WTC11 (cell line): ENCODE measurements around the gene ZNF609.

ENCODE experiments used
- ATF3 ChIP-seq: sonication (generic); formaldehyde crosslinking; conservative IDR thresholded peaks from 2 replicates; pipeline ENCODE4 v1.8.1; 2022; ENCODE audit warnings: mild to moderate bottlenecking, missing genetic modification reagents
- CTCF ChIP-seq: fragments of 200-600 bp; IDR thresholded peaks from 2 replicates; pipeline ENCODE4 v1.8.0; 2022; ENCODE audit warnings: antibody characterized with exemption
- E2F4 ChIP-seq: sonication (generic); formaldehyde crosslinking; IDR thresholded peaks from 2 replicates; pipeline ENCODE4 v1.8.1; 2022; ENCODE audit warnings: low read depth, mild to moderate bottlenecking, moderate library complexity, missing genetic modification reagents, borderline replicate concordance
- ESRRA ChIP-seq: sonication (generic); formaldehyde crosslinking; IDR thresholded peaks from 2 replicates; pipeline ENCODE4 v1.8.1; 2022; ENCODE audit warnings: mild to moderate bottlenecking, missing genetic modification reagents, borderline replicate concordance
- FOXK1 ChIP-seq: sonication (generic); formaldehyde crosslinking; IDR thresholded peaks from 2 replicates; pipeline ENCODE4 v1.8.0; 2022; ENCODE audit warnings: mild to moderate bottlenecking, moderate library complexity, missing genetic modification reagents
- MLX ChIP-seq: sonication (generic); formaldehyde crosslinking; IDR thresholded peaks from 2 replicates; pipeline ENCODE4 v1.8.1; 2023; ENCODE audit warnings: mild to moderate bottlenecking, missing genetic modification reagents, moderate library complexity
- MXD4 ChIP-seq: fragments of 250-450 bp; sonication (Bioruptor Pico); IDR thresholded peaks from 2 replicates; pipeline ENCODE4 v1.8.0; 2021; ENCODE audit warnings: mild to moderate bottlenecking, moderate library complexity, borderline replicate concordance
- MYBL2 ChIP-seq: sonication (generic); formaldehyde crosslinking; IDR thresholded peaks from 2 replicates; pipeline ENCODE4 v1.8.1; 2023; ENCODE audit warnings: mild to moderate bottlenecking, moderate library complexity, missing genetic modification reagents
- NR2C2 ChIP-seq: sonication (generic); formaldehyde crosslinking; IDR thresholded peaks from 2 replicates; pipeline ENCODE4 v1.8.0; 2022; ENCODE audit warnings: mild to moderate bottlenecking, missing genetic modification reagents
- SP1 ChIP-seq: sonication (generic); formaldehyde crosslinking; conservative IDR thresholded peaks from 2 replicates; pipeline ENCODE4 v1.8.1; 2022; ENCODE audit warnings: missing genetic modification reagents
- STAT6 ChIP-seq: sonication (generic); formaldehyde crosslinking; conservative IDR thresholded peaks from 2 replicates; pipeline ENCODE4 v1.8.1; 2023; ENCODE audit warnings: mild to moderate bottlenecking, low read depth, missing genetic modification reagents, moderate library complexity

GRCh38 chr15:64519897-64520296, 59.5 kb downstream of the ZNF609 start:
- TF ChIP-seq CTCF: no peak
- TF ChIP-seq ESRRA (CRISPR knock-in tag): no peak
- no peak for TF ChIP-seq NR2C2
- no peak for TF ChIP-seq E2F4
- no peak for TF ChIP-seq MXD4
- TF ChIP-seq MYBL2 (CRISPR knock-in tag): no peak
- no peak for TF ChIP-seq STAT6
- no peak for TF ChIP-seq ATF3 (CRISPR knock-in tag)
- no peak for TF ChIP-seq SP1 (CRISPR knock-in tag)
- no peak for TF ChIP-seq FOXK1 (CRISPR knock-in tag)
- TF ChIP-seq MLX (CRISPR knock-in tag): no peak
